ENCODE results near the gene CCND1.

DNA sequence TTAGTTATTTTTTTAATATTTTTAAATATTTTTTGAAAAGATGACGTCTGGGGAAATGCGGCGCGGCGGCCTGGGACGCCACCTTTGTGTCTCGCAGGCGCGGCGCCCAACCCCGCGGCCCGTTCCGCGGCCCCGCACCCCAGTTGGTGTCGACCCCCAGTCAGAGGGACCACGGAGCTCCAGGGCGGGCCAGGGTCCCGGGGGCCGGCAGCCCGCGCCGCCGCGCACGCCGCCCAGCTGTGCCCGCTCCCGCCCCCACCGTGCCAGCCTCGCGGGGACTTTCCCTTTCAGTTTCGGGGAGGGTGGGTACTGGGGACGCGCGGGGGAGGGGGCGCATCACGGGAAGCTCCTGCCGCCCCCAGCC is 1.6 kb downstream of the CCND1 start:
- TF ChIP-seq POLR2A (IDR thresholded peaks at IDR 0.05), result no peak
- TF ChIP-seq, protein P1, sequence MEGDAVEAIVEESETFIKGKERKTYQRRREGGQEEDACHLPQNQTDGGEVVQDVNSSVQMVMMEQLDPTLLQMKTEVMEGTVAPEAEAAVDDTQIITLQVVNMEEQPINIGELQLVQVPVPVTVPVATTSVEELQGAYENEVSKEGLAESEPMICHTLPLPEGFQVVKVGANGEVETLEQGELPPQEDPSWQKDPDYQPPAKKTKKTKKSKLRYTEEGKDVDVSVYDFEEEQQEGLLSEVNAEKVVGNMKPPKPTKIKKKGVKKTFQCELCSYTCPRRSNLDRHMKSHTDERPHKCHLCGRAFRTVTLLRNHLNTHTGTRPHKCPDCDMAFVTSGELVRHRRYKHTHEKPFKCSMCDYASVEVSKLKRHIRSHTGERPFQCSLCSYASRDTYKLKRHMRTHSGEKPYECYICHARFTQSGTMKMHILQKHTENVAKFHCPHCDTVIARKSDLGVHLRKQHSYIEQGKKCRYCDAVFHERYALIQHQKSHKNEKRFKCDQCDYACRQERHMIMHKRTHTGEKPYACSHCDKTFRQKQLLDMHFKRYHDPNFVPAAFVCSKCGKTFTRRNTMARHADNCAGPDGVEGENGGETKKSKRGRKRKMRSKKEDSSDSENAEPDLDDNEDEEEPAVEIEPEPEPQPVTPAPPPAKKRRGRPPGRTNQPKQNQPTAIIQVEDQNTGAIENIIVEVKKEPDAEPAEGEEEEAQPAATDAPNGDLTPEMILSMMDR (IDR thresholded peaks at IDR 0.05), result no peak

Data from right lobe of liver (tissue), 4 donors.